Duodenal mucosa (tissue), 2 donors: ENCODE data around the gene BOD1.

ENCODE experiments used
- H3K27ac ChIP-seq: one replicate; pipeline ENCODE4 v1.7.0; 2013; ENCODE audit warnings: low read depth, low read length
- H3K27me3 ChIP-seq, 2 donors: one replicate each; pipeline ENCODE4 v1.7.0; 2013; ENCODE audit warnings: low read length in 2 of 2, control low read depth in 1 of 2; ENCODE audit not compliant: insufficient read depth in 2 of 2, control insufficient read depth in 1 of 2
- H3K36me3 ChIP-seq, 2 donors: one replicate each; pipeline ENCODE4 v1.7.0; 2013; ENCODE audit warnings: low read length in 2 of 2, control low read depth in 1 of 2; ENCODE audit not compliant: insufficient read depth in 2 of 2, control insufficient read depth in 1 of 2
- H3K4me1 ChIP-seq, 2 donors: one replicate each; pipeline ENCODE4 v1.7.0; 2013; ENCODE audit warnings: low read length in 2 of 2, control low read depth in 1 of 2; ENCODE audit not compliant: insufficient read depth in 2 of 2, control insufficient read depth in 1 of 2
- H3K4me3 ChIP-seq, 2 donors: one replicate each; pipeline ENCODE4 v1.7.0; 2013; ENCODE audit warnings: low read length in 2 of 2, low read depth in 1 of 2
- H3K9ac ChIP-seq, 2 donors: one replicate each; pipeline ENCODE4 v1.7.0; 2013; ENCODE audit warnings: low read length in 2 of 2, low read depth in 1 of 2
- H3K9me3 ChIP-seq, 2 donors: one replicate each; pipeline ENCODE4 v1.7.0; 2013; ENCODE audit warnings: low read length in 2 of 2, control low read depth in 1 of 2; ENCODE audit not compliant: control insufficient read depth in 1 of 2

BOD1 gene

GRCh38 chr5:173627271-173627670 lies 10.8 kb upstream of the BOD1 start:
- peaks cover 8 to 16% of the 10 kb centered on the region in 2 donors for H3K4me1 ChIP-seq

DNA sequence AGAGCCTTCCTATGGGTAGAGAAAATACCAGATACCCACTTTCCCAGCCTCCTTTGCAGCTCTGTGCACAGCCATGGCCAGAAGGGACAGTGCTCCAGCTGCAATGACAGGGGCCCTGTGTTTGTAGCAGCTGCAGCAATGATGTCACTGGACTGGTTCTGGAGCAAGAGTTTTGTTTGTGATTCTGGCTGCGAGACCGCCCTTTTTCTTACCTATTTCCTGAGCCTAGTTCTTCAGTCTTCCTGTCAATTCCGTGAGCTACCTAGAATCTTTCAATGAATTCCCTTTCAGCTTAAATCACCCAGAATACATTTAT lies 10.0 kb upstream of the BOD1 start:
- no peak overlapping the region for H3K4me3 ChIP-seq
- H3K9ac ChIP-seq = no peak overlapping the region
- no peaks in the 10 kb centered on the region for H3K36me3 ChIP-seq
- no peak overlapping the region for H3K27ac ChIP-seq
- no peaks in the 10 kb centered on the region for H3K9me3 ChIP-seq
- peaks cover 8 to 16% of the 10 kb centered on the region in 2 donors for H3K4me1 ChIP-seq
- peaks cover 0 to 6% of the 10 kb centered on the region in 2 donors for H3K27me3 ChIP-seq

More at GRCh38 chr5:173627271-173627670, 10.8 kb upstream of the BOD1 start:
- H3K27me3 ChIP-seq = peaks cover 0 to 6% of the 10 kb centered on the region in 2 donors
- no peak overlapping the region for H3K27ac ChIP-seq
- H3K9ac ChIP-seq = no peak overlapping the region
- H3K4me3 ChIP-seq = no peak overlapping the region
- H3K9me3 ChIP-seq = no peaks in the 10 kb centered on the region
- no peaks in the 10 kb centered on the region for H3K36me3 ChIP-seq

GRCh38 chr5:173625673-173626504 lies 9.4 kb upstream of the BOD1 start:
- no peaks in the 10 kb centered on the region for H3K36me3 ChIP-seq
- peaks cover 0 to 6% of the 10 kb centered on the region in 2 donors for H3K27me3 ChIP-seq
- H3K9me3 ChIP-seq = no peaks in the 10 kb centered on the region
- no peak overlapping the region for H3K27ac ChIP-seq
- H3K9ac ChIP-seq = no peak overlapping the region
- H3K4me1 ChIP-seq = peaks cover 8 to 16% of the 10 kb centered on the region in 2 donors
- H3K4me3 ChIP-seq = no peak overlapping the region

DNA sequence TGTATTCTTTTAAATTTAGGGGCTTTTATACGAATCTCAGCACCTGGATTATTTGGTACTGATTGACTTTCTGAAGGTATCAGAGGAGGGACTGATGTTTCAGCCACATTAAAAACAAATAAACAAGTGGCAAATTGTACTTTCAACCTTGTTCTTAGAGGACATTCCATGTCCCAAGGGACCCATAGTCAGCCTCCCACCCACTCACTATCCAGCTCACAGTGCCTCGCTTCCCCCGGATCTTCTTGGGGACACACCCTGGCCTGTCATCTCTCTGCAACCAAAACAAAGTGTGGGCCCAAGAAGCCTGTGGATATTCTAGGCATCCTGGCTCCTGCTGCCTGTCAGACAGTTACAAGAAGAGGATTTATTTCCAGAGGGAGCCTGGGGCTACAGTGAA lies 8.8 kb upstream of the BOD1 start:
- H3K27me3 ChIP-seq = peaks cover 0 to under 1% of the 10 kb centered on the region in 2 donors
- H3K4me1 ChIP-seq = peaks cover 8 to 16% of the 10 kb centered on the region in 2 donors
- no peak overlapping the region for H3K27ac ChIP-seq
- no peaks in the 10 kb centered on the region for H3K36me3 ChIP-seq
- no peaks in the 10 kb centered on the region for H3K9me3 ChIP-seq
- H3K9ac ChIP-seq = no peak overlapping the region
- no peak overlapping the region for H3K4me3 ChIP-seq

DNA sequence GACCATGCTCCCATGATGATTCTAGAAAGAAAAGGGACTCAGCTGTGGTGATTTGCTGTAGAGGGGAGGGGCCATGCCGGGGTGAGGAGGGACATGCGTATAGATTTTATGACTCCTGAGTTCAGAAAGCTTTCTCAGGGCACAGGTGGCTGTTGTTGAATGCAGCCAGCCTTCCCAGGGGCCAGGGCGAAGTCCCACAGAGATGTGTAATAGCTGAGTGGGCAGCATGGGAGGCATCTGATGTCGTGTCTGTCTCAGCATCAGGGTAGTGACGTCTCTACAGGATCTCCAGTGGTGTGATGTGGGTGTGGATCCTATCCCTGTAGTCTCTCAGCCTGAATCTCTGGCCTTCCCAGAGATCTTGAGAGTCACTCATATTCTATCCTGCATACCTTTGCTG lies 7.8 kb upstream of the BOD1 start:
- Histone ChIP-seq H3K27me3 (no peaks in the 10 kb centered on the region), H3K4me1 (peaks cover 8 to 16% of the 10 kb centered on the region in 2 donors), H3K27ac (no peak overlapping the region)

DNA sequence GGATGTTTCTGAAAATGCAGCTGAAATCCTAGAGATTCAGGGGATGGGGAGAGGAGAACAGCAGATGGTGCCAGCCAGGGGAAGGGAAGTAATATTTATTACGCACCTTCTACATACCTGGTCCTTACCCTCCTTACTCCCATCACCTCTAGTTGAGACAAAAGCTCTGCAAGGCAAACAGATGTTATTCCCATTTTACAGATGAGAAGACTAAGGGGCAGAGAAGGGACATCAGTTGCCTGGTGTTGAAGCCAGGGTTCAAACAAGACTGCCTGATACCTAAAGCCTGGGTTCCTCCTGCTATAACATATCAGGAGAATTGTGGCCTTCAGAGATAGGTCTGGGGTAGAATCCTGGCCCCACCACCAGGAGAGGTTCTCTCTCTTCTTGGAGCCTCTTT lies 7.3 kb upstream of the BOD1 start:
- Histone ChIP-seq H3K4me3 (no peak overlapping the region), H3K27ac (no peak overlapping the region), H3K27me3 (no peaks in the 10 kb centered on the region), H3K36me3 (no peaks in the 10 kb centered on the region), H3K9ac (no peak overlapping the region), H3K4me1 (peaks cover 8 to 16% of the 10 kb centered on the region in 2 donors), H3K9me3 (no peaks in the 10 kb centered on the region)

More for the DNA sequence above, 7.8 kb upstream of the BOD1 start:
- no peaks in the 10 kb centered on the region for H3K9me3 ChIP-seq
- no peaks in the 10 kb centered on the region for H3K36me3 ChIP-seq
- no peak overlapping the region for H3K9ac ChIP-seq
- H3K4me3 ChIP-seq = no peak overlapping the region

DNA sequence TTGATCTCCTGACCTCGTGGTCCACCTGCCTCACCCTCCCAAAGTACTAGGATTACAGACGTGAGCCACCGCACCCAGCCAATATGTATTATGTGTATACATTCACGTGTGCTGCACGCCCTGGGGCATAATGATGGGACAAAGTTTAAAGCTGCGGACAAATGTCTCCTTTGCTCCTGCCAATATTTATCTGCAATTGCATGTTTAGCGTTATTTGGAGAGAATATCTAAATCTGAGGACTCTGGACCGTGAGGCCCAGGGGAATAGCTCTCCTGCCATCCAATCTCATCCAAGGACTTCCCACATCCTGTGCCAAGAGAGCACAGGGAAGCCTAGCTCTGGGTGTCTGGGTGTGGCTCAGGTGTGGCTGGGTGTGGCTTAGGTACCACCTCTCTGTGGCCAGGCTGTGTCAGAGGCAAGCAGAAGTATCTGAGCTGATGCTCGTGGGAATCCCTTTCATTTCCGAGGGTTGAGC lies 6.9 kb upstream of the BOD1 start:
- Histone ChIP-seq H3K9me3 (no peaks in the 10 kb centered on the region), H3K27me3 (no peaks in the 10 kb centered on the region), H3K4me1 (peaks cover 8 to 16% of the 10 kb centered on the region in 2 donors), H3K27ac (no peak overlapping the region), H3K36me3 (no peaks in the 10 kb centered on the region), H3K9ac (no peak overlapping the region), H3K4me3 (no peak overlapping the region)

DNA sequence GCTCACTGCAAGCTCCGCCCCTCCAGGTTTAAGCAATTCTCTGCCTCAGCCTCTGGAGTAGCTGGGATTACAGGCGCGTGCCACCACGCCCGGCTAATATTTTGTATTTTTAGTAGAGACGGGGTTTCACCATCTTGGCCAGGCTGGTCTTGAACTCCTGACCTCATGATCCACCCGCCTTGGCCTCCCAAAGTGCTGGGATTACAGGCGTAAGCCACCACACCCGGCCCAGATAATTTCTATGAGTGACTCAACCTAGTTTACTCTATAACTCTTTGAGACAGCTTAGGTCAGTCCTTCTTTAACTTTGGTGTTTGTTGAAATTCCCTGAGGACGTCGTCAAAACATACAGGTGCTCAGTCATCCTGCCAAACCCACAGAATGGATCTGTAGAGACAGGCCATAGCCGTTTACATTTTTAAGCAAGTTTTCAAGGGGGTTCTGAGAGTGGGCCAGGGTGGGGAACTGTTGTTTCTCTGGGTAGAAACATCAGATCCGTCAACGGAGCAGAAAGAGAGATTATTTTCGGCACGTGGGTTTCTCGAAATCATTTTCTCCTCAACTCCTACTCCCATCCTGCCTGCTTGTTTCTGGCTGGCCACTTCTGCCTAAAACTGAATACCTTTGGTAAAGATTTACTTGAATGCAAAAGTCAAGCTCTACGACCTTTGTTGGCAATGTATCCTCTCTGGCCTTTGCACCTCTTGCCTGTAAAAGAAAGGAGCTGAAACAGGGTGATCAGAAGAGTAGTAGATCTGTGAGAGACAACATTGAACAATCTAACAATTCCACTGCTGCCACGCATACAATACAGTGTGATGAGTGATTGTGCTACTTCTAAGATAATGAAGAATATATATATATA lies 6.0 kb upstream of the BOD1 start:
- Histone ChIP-seq H3K36me3 (no peaks in the 10 kb centered on the region), H3K4me3 (no peak overlapping the region), H3K9ac (no peak overlapping the region)

GRCh38 chr5:173620784-173621183 lies 4.3 kb upstream of the BOD1 start:
- H3K27me3 ChIP-seq = no peaks in the 10 kb centered on the region
- H3K4me1 ChIP-seq = peaks cover 13 to 20% of the 10 kb centered on the region in 2 donors
- no peaks in the 10 kb centered on the region for H3K36me3 ChIP-seq
- no peak overlapping the region for H3K4me3 ChIP-seq
- H3K9me3 ChIP-seq = no peaks in the 10 kb centered on the region
- no peak overlapping the region for H3K9ac ChIP-seq
- no peak overlapping the region for H3K27ac ChIP-seq

More for the DNA sequence above, 6.0 kb upstream of the BOD1 start:
- Histone ChIP-seq H3K9me3 (no peaks in the 10 kb centered on the region), H3K27ac (no peak overlapping the region), H3K27me3 (no peaks in the 10 kb centered on the region), H3K4me1 (peaks cover 8 to 16% of the 10 kb centered on the region in 2 donors)

- Histone ChIP-seq H3K4me1 (peaks cover 28 to 30% of the 10 kb centered on the region in 2 donors), H3K9me3 (no peaks in the 10 kb centered on the region), H3K9ac (no peak overlapping the region), H3K27ac (no peak overlapping the region), H3K27me3 (no peaks in the 10 kb centered on the region), H3K4me3 (no peak overlapping the region), H3K36me3 (no peaks in the 10 kb centered on the region)
These were observed 2.6 kb upstream of the BOD1 start for GRCh38 chr5:173618927-173619519.
